Measurements from ENCODE around the gene PBXIP1.

The PBXIP1 gene

GRCh38 chr1:154925335-154926170 lies 30.3 kb downstream of the PBXIP1 start:
- no peak for TF ChIP-seq CTCF (conservative IDR thresholded peaks at IDR 0.05; ENCODE audit: low read depth, low read length)
- no peak overlapping the region for H3K4me3 ChIP-seq (ENCODE audit: low read depth, low read length)
- DNase-seq (ENCODE audit: low read depth) = no peak

- no peak overlapping the region for H3K4me3 ChIP-seq (ENCODE audit: low read depth, low read length)
- no peak for DNase-seq (ENCODE audit: low read depth)
- no peak for TF ChIP-seq CTCF (conservative IDR thresholded peaks at IDR 0.05; ENCODE audit: low read depth, low read length)
These were observed 32.2 kb downstream of the PBXIP1 start for GRCh38 chr1:154923695-154924094.

GRCh38 chr1:154913273-154913672 lies 42.6 kb downstream of the PBXIP1 start:
- DNase-seq (ENCODE audit: low read depth) = no peak
- no peak overlapping the region for H3K4me3 ChIP-seq (ENCODE audit: low read depth, low read length)
- no peak for TF ChIP-seq CTCF (conservative IDR thresholded peaks at IDR 0.05; ENCODE audit: low read depth, low read length)

- H3K4me3 ChIP-seq (ENCODE audit: low read depth, low read length) = no peak overlapping the region
- TF ChIP-seq CTCF (conservative IDR thresholded peaks at IDR 0.05; ENCODE audit: low read depth, low read length) = no peak
- DNase-seq (ENCODE audit: low read depth) = no peak
These were observed 43.1 kb downstream of the PBXIP1 start for GRCh38 chr1:154912755-154913154.

GRCh38 chr1:154911691-154912550 lies 44.0 kb downstream of the PBXIP1 start:
- no peak overlapping the region for H3K4me3 ChIP-seq (ENCODE audit: low read depth, low read length)
- DNase-seq (ENCODE audit: low read depth) = no peak
- TF ChIP-seq CTCF (conservative IDR thresholded peaks at IDR 0.05; ENCODE audit: low read depth, low read length) = no peak

GRCh38 chr1:154910851-154911250 lies 45.0 kb downstream of the PBXIP1 start:
- no peak for DNase-seq (ENCODE audit: low read depth)
- no peak for TF ChIP-seq CTCF (conservative IDR thresholded peaks at IDR 0.05; ENCODE audit: low read depth, low read length)

More at GRCh38 chr1:154910851-154911250, 45.0 kb downstream of the PBXIP1 start:
- no peak overlapping the region for H3K4me3 ChIP-seq (ENCODE audit: low read depth, low read length)
